ENCODE data around the gene PADI1. TPM values are rescaled to one million over a fixed set of nuclear protein-coding genes. Genes with fewer than 3 reads are reported as not detected.

The PADI1 gene
- total RNA-seq, 4 donors from 2014 or later = not detected

- in situ Hi-C loops (cut with MboI; ENCODE audit: low sequenced_read_pairs in 4 of 4) (no loop called here), intact Hi-C loops (cut with DNase I; ENCODE audit: low total_unique reads) (no loop called here)
- TF ChIP-seq CTCF (IDR thresholded peaks at IDR 0.05 in 4 of 5, conservative IDR thresholded peaks at IDR 0.05 in 1 of 5) (no peak), POLR2A (IDR thresholded peaks at IDR 0.05) (no peak)
- Histone ChIP-seq H3K27me3 (no peaks in the 10 kb centered on the region), H3K9me3 (no peaks in the 10 kb centered on the region), H3K4me1 (no peaks in the 10 kb centered on the region), H3K36me3 (no peaks in the 10 kb centered on the region), H3K27ac (no peak overlapping the region), H3K4me3 (no peak overlapping the region)
- DNase-seq (no peak), ATAC-seq (no peak)
Measured at GRCh38 chr1:17194615-17195528, 10.1 kb upstream of the PADI1 start.

DNA sequence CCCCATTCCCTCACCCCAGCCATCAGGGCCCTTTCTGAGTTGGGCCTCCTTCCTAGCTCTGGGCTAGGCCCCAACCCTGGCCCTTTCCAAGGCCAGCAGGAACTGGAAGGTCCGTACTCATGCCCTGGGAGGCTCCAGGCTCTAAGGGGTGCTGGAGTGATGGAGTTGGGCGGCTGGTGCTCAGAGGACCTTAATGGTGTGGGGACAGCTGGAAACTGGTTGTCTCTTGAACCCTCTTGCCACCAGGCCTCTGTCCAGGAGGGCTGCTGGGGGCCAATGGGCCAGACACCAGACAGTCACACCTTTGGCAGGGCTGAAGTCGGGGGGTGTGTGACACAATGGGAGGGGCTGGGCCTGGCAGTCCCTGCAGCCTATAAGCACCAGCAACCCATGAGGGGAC, 9.2 kb upstream of the PADI1 start:
- no peak overlapping the region for H3K4me3 ChIP-seq
- no peaks in the 10 kb centered on the region for H3K9me3 ChIP-seq
- H3K27ac ChIP-seq = no peak overlapping the region
- TF ChIP-seq POLR2A (IDR thresholded peaks at IDR 0.05) (no peak), CTCF (IDR thresholded peaks at IDR 0.05 in 4 of 5, conservative IDR thresholded peaks at IDR 0.05 in 1 of 5) (no peak)
- H3K27me3 ChIP-seq = no peaks in the 10 kb centered on the region
- no peaks in the 10 kb centered on the region for H3K4me1 ChIP-seq
- intact Hi-C loops (cut with DNase I; ENCODE audit: low total_unique reads) (no loop called here), in situ Hi-C loops (cut with MboI; ENCODE audit: low sequenced_read_pairs in 4 of 4) (no loop called here)
- ATAC-seq (no peak), DNase-seq (no peak)
- no peaks in the 10 kb centered on the region for H3K36me3 ChIP-seq

DNA sequence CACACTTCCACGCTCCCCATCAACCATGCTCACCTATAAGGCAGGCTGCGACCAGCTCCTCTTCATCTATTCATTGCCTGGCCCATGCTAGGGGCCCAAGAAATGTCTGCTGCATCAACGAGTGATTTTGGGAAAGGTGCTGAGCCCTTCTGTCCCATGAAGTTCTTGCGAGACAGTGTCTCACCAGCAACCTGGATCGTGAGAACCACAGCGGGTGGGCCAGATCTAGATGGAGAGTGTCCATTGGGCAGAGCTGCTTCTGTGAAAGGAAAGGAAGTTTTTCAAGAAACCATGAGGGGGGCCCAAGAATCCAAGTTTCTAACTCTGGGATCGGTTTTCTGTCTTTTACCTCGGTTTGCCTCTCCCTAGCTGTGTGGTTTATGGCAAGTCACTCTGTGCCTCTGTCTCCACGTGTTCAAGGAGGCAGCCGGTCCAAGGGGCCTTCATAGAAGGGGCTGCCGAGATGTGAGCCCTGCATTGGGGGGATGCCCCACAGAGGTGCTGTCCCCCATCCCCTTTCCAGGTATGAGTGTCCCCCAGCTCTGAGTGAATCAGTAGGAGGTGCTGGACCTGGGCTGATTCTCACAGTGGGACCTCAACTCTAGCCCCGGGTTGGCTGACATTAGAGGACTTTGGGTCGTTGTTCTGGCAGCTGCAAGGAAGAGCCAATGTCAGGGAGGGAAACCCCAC, 8.3 kb upstream of the PADI1 start:
- Histone ChIP-seq H3K27me3 (no peaks in the 10 kb centered on the region), H3K4me3 (no peak overlapping the region), H3K9me3 (no peaks in the 10 kb centered on the region), H3K4me1 (no peaks in the 10 kb centered on the region), H3K36me3 (no peaks in the 10 kb centered on the region), H3K27ac (no peak overlapping the region)
- intact Hi-C loops (cut with DNase I; ENCODE audit: low total_unique reads) (no loop called here), in situ Hi-C loops (cut with MboI; ENCODE audit: low sequenced_read_pairs in 4 of 4) (no loop called here)
- TF ChIP-seq POLR2A (IDR thresholded peaks at IDR 0.05) (no peak), CTCF (IDR thresholded peaks at IDR 0.05 in 4 of 5, conservative IDR thresholded peaks at IDR 0.05 in 1 of 5) (no peak)
- DNase-seq (no peak), ATAC-seq (no peak)

- Histone ChIP-seq H3K4me3 (no peak overlapping the region), H3K27ac (no peak overlapping the region), H3K27me3 (no peaks in the 10 kb centered on the region), H3K36me3 (no peaks in the 10 kb centered on the region), H3K9me3 (no peaks in the 10 kb centered on the region), H3K4me1 (no peaks in the 10 kb centered on the region)
- TF ChIP-seq CTCF (IDR thresholded peaks at IDR 0.05 in 4 of 5, conservative IDR thresholded peaks at IDR 0.05 in 1 of 5) (no peak), POLR2A (IDR thresholded peaks at IDR 0.05) (no peak)
- DNase-seq (no peak), ATAC-seq (no peak)
- intact Hi-C loops (cut with DNase I; ENCODE audit: low total_unique reads) = no loop called here
- in situ Hi-C loops (cut with MboI; ENCODE audit: low sequenced_read_pairs in 4 of 4) = no loop called here
Measured at GRCh38 chr1:17197696-17198095, 7.2 kb upstream of the PADI1 start.

Measured in gastrocnemius medialis (tissue), 4 donors.